IMR-90 (cell line): ENCODE measurements around the gene ANKRD63. TPM values are rescaled to one million over a fixed set of nuclear protein-coding genes. Genes with fewer than 3 reads are reported as not detected.

Experiments
- ATAC-seq: fragments of 200-7000 bp; cut with Tn5 transposase; 2 replicates; pipeline ENCODE4 v1.9.1; 2020; ENCODE audit warnings: low read depth, mild to moderate bottlenecking, moderate library complexity
- BruUV-seq: library from RNA; stranded (reverse); fragments of 400-500 nt; replicated peaks from 2 replicates; lab custom pipeline; 2021; lab: Mats Ljungman, UMichigan
- CTCF ChIA-PET: fragments of 300-600 bp; formaldehyde crosslinking; extraction: SDS; loops from one replicate; lab custom pipeline; 2021; ENCODE audit warnings: antibody characterized with exemption; lab: Yijun Ruan, JAX
- POLR2A ChIA-PET: fragments of 300-600 bp; sonication (Branson Sonifier 250); formaldehyde crosslinking; loops from one replicate; lab custom pipeline; 2022; ENCODE audit warnings: antibody characterized with exemption; ENCODE audit not compliant: unreplicated experiment; lab: Charles Lee
- DNase-seq: peaks from one replicate; pipeline ENCODE4 v3.0.0; 2013
- H2AFZ ChIP-seq: replicated peaks from 2 replicates; pipeline ENCODE3; 2013; ENCODE audit warnings: low read length, mild to moderate bottlenecking; ENCODE audit not compliant: poor library complexity
- H2AK5ac ChIP-seq: 2 replicates; pipeline ENCODE4 v1.6.1; 2013; ENCODE audit warnings: low read depth, low read length, inconsistent platforms
- H2AK9ac ChIP-seq: replicated peaks from 2 replicates; pipeline ENCODE3; 2013; ENCODE audit warnings: mild to moderate bottlenecking, low read depth, low read length, moderate library complexity; ENCODE audit not compliant: poor library complexity
- H2BK120ac ChIP-seq: 2 replicates; pipeline ENCODE4 v1.6.1; 2013; ENCODE audit warnings: low read depth, low read length, inconsistent platforms
- H2BK15ac ChIP-seq: 3 replicates; pipeline ENCODE4 v1.6.1; 2013; ENCODE audit warnings: low read depth, low read length, inconsistent platforms
- H2BK20ac ChIP-seq: 2 replicates; pipeline ENCODE4 v1.6.1; 2013; ENCODE audit warnings: low read depth, mild to moderate bottlenecking, inconsistent platforms, low read length, moderate library complexity
- H2BK5ac ChIP-seq: 2 replicates; pipeline ENCODE4 v1.6.1; 2013; ENCODE audit warnings: mild to moderate bottlenecking, low read depth, low read length, inconsistent platforms; ENCODE audit not compliant: poor library complexity, severe bottlenecking
- H3K14ac ChIP-seq: replicated peaks from 2 replicates; pipeline ENCODE4 v1.6.1; 2013; ENCODE audit warnings: low read depth, low read length, inconsistent platforms
- H3K18ac ChIP-seq: 2 replicates; pipeline ENCODE4 v1.6.1; 2013; ENCODE audit warnings: low read depth, low read length, control low read depth
- H3K23ac ChIP-seq: 2 replicates; pipeline ENCODE4 v1.6.1; 2013; ENCODE audit warnings: low read depth, low read length, inconsistent platforms
- H3K27ac ChIP-seq: 2 replicates; pipeline ENCODE4 v1.5.1; 2013; ENCODE audit warnings: mild to moderate bottlenecking, control low read depth, low read length; ENCODE audit not compliant: insufficient read depth
- H3K27me3 ChIP-seq: 2 replicates; pipeline ENCODE4 v1.6.1; 2013; ENCODE audit warnings: low read length; ENCODE audit not compliant: control insufficient read depth, insufficient read depth
- H3K36me3 ChIP-seq: 2 replicates; pipeline ENCODE4 v1.6.1; 2013; ENCODE audit warnings: low read length, mixed read lengths; ENCODE audit not compliant: control insufficient read depth, insufficient read depth
- H3K4ac ChIP-seq: 2 replicates; pipeline ENCODE4 v1.6.1; 2013; ENCODE audit warnings: low read depth, low read length, inconsistent platforms
- H3K4me1 ChIP-seq: 2 replicates; pipeline ENCODE4 v1.6.1; 2013; ENCODE audit warnings: low read length, mixed read lengths; ENCODE audit not compliant: control insufficient read depth, insufficient read depth
- H3K4me2 ChIP-seq: 2 replicates; pipeline ENCODE4 v1.6.1; 2013; ENCODE audit warnings: low read depth, mild to moderate bottlenecking, control low read depth, low read length, moderate library complexity
- H3K4me3 ChIP-seq: 2 replicates; pipeline ENCODE4 v1.5.1; 2013; ENCODE audit warnings: low read depth, mild to moderate bottlenecking, control low read depth, low read length, moderate library complexity; ENCODE audit not compliant: insufficient read depth
- H3K56ac ChIP-seq: 2 replicates; pipeline ENCODE4 v1.6.1; 2013; ENCODE audit warnings: low read length, inconsistent platforms; ENCODE audit not compliant: insufficient read depth; ENCODE audit errors: extremely low read depth
- H3K79me1 ChIP-seq, 2 experiments: 2 replicates each; pipeline ENCODE4 v1.6.1; 2013; ENCODE audit warnings: low read length in 2 of 2, inconsistent platforms in 1 of 2, low read depth in 1 of 2
- H3K9ac ChIP-seq: 2 replicates; pipeline ENCODE4 v1.6.1; 2013; ENCODE audit warnings: low read depth, low read length, control low read depth
- H3K9me1 ChIP-seq: 2 replicates; pipeline ENCODE4 v1.6.1; 2013; ENCODE audit warnings: low read length, inconsistent platforms; ENCODE audit not compliant: insufficient read depth
- H3K9me3 ChIP-seq: 2 replicates; pipeline ENCODE4 v1.6.1; 2013; ENCODE audit warnings: low read length; ENCODE audit not compliant: control insufficient read depth, insufficient read depth
- H4K20me1 ChIP-seq: 2 replicates; pipeline ENCODE4 v1.6.1; 2013; ENCODE audit warnings: low read length, inconsistent platforms; ENCODE audit not compliant: insufficient read depth
- H4K5ac ChIP-seq: 2 replicates; pipeline ENCODE4 v1.6.1; 2013; ENCODE audit warnings: mild to moderate bottlenecking, low read depth, low read length, control low read depth
- H4K8ac ChIP-seq, 2 experiments: 2 replicates each; pipeline ENCODE4 v1.6.1; 2013; ENCODE audit warnings: low read depth in 2 of 2, low read length in 2 of 2, control low read depth in 1 of 2, inconsistent platforms in 1 of 2
- H4K91ac ChIP-seq: 2 replicates; pipeline ENCODE4 v1.6.1; 2013; ENCODE audit warnings: low read depth, low read length, inconsistent platforms; ENCODE audit not compliant: insufficient read depth
- CHD1 ChIP-seq: IDR thresholded peaks from 2 replicates; pipeline ENCODE4 v1.6.1; 2012; ENCODE audit warnings: low read depth, low read length, improper control_type of control experiment
- FOS ChIP-seq: fragments of 150-350 bp; IDR thresholded peaks from 2 replicates; pipeline ENCODE4 v1.6.1; 2016; ENCODE audit warnings: low read depth, low read length
- MAFK ChIP-seq: IDR thresholded peaks from 2 replicates; pipeline ENCODE4 v1.6.1; 2012; ENCODE audit warnings: low read depth, low read length, improper control_type of control experiment
- MAZ ChIP-seq: IDR thresholded peaks from 2 replicates; pipeline ENCODE4 v1.6.1; 2012; ENCODE audit warnings: low read depth, mild to moderate bottlenecking, low read length, improper control_type of control experiment, moderate library complexity, borderline replicate concordance
- MXI1 ChIP-seq: IDR thresholded peaks from 2 replicates; pipeline ENCODE4 v1.6.1; 2012; ENCODE audit warnings: low read depth, mild to moderate bottlenecking, low read length, moderate library complexity, borderline replicate concordance
- RFX5 ChIP-seq: IDR thresholded peaks from 2 replicates; pipeline ENCODE4 v1.8.0; 2012; ENCODE audit warnings: low read depth, mild to moderate bottlenecking, low read length, moderate library complexity
- WGBS, 2 experiments: methylation state at CpG; one replicate each; pipeline versions ENCODE4 v1.1.5 to v1.1.7; 2013; ENCODE audit warnings: missing lambda C conversion rate in 2 of 2; ENCODE audit not compliant: insufficient read length in 1 of 2; ENCODE audit errors: extremely low coverage in 2 of 2; 5-methylcytosine and 5-hydroxymethylcytosine counted together
- dilution Hi-C: fragments of 300-500 bp; cut with HindIII; formaldehyde crosslinking; loops from one replicate; pipeline ENCODE4 v1.14.3; 2018; ENCODE audit warnings: low sequenced_read_pairs; ENCODE audit not compliant: unreplicated experiment
- in situ Hi-C: fragments of 300-500 bp; cut with MboI; formaldehyde crosslinking; loops from 3 replicates; pipeline ENCODE4 v1.14.3; 2019; ENCODE audit warnings: low sequenced_read_pairs, inconsistent platforms, mixed read lengths
- intact Hi-C: fragments of 100-400 bp; cut with micrococcal nuclease; formaldehyde crosslinking; loops from 2 replicates; pipeline ENCODE4 v1.10.0; 2022
- polyA plus RNA-seq, 3 experiments: library from polyadenylated mRNA; depleted of rRNA; stranded (reverse); fragments of >200 nt; gene quantifications; 2 replicates each; pipeline ENCODE4 v1.2.3, GENCODE V29; 2012; ENCODE audit warnings: low replicate concordance in 1 of 3
- total RNA-seq: library from RNA; depleted of rRNA; stranded (reverse); fragments of >200 nt; gene quantifications from 2 replicates; pipeline ENCODE4 v1.2.3, GENCODE V29; 2012

Gene ANKRD63
- total and polyA plus RNA-seq, 2 of the 4 experiments (the other 2 are of a cell fraction): not detected

DNA sequence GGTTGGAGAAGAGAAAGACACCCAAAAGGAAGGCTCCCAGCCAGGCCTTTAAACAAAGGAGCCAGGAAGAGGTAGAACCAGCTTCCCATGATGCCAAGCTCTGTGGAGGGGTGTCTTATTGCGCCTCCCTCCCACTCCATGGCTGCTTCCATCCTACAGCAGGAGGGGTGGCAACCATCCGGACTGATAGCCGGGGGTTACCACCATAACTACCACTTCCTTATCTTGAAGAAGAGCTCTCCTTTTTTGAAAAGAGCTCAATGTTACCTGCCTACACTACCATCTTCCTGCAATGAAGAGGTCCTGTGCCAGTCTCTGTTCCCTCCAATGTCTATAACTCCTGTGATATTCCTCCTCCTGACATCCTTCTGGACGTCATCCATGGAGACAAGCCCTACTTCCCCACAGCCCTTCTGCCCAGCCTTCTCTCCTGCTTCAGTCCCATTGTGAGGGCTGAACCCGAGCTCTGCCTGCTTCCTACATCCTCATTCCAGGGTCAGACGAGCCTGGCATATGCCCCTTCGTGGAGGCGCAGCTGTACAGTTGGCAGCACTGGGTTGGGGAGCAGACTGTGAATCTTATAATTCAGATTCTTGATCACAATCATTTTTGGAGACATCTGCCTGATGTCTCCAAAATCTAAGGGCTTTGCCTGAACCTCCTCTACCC lies 49.4 kb upstream of the ANKRD63 start:
- ATAC-seq (no peak), DNase-seq (no peak)
- Histone ChIP-seq H3K4me2 (no peak overlapping the region), H3K23ac (0 out of 2 replicates have a peak overlapping the region, but pooled peaks have one; percentile 29), H3K79me1 (peaks cover 15 to 76% of the 10 kb centered on the region in 2 experiments; a peak in 3 of 4 replicates), H4K8ac (peak overlapping the region in 1 of 2 experiments; percentile 11; a peak in 1 of 4 replicates), H4K91ac (no peak overlapping the region), H3K9ac (no peak overlapping the region), H3K14ac (peak overlapping the region; percentile 26; the same call in 1 of the 2 replicates), H2AK5ac (no peak overlapping the region; the same call in 1 of the 2 replicates), H2BK20ac (no peak overlapping the region; the same call in 1 of the 2 replicates), H3K27me3 (no peaks in the 10 kb centered on the region), H3K4me3 (no peak overlapping the region), H2BK15ac (no peak overlapping the region), H3K56ac (no peak overlapping the region), H3K4ac (peak overlapping the region; percentile 19; the same call in 1 of the 2 replicates), H3K27ac (no peak overlapping the region), H3K18ac (no peak overlapping the region), H3K9me1 (peaks cover 34% of the 10 kb centered on the region), H2AFZ (no peak overlapping the region), H3K4me1 (peaks cover 40% of the 10 kb centered on the region), H3K9me3 (no peaks in the 10 kb centered on the region), H4K20me1 (peaks cover 3% of the 10 kb centered on the region; the same call in 1 of the 2 replicates), H2AK9ac (peak overlapping the region; percentile 68), H3K36me3 (peaks cover 11% of the 10 kb centered on the region), H2BK5ac (peak overlapping the region; percentile 35), H2BK120ac (no peak overlapping the region), H4K5ac (no peak overlapping the region)
- ChIA-PET POLR2A (interaction anchor here (0.6 to 1.0 kb wide), 3 partner anchors 8 to 31 kb away, joined by 3 to 8 read pairs (median 4); partner anchors contain the start of genes CCDC9B and DISP2), CTCF (interaction anchor here (0.5 to 1.1 kb wide), 2 partner anchors 13 to 74 kb away, joined by 3 to 4 read pairs; no protein-coding TSS in a partner anchor)
- TF ChIP-seq MAZ (no peak), RFX5 (no peak), FOS (no peak), CHD1 (no peak), MAFK (no peak), MXI1 (no peak)
- WGBS, 2 experiments: 83% methylated on average over 2 of the region's 8 CpGs; no CpG with 5 or more reads in 1 of the 2 experiments
- intact Hi-C loops: no loop called here
- BruUV-seq: TSS peak; percentile 51
- dilution Hi-C loops: no loop called here
- in situ Hi-C loops: no loop called here
